Measurements from ENCODE around the gene PTCRA.
"Not testable (repeated sequence)": the region's sequence is repeated elsewhere in the genome, so short reads cannot be mapped to it uniquely, and the experiment has no call there.

PTCRA gene

GRCh38 chr6:42942444-42942843, 26.6 kb downstream of the PTCRA start:
- no peak for DNase-seq (ENCODE audit: low read depth)

GRCh38 chr6:42947950-42948349, 32.1 kb downstream of the PTCRA start:
- no peak for DNase-seq (ENCODE audit: low read depth)

- DNase-seq (ENCODE audit: low read depth) = no peak
Measured at GRCh38 chr6:42952389-42952788, 36.5 kb downstream of the PTCRA start.

- not testable (repeated sequence) for DNase-seq (ENCODE audit: low read depth)
Measured at GRCh38 chr6:42954405-42954804, 38.6 kb downstream of the PTCRA start.

- no peak for DNase-seq (ENCODE audit: low read depth)
Measured at GRCh38 chr6:42958125-42958524, 42.3 kb downstream of the PTCRA start.

GRCh38 chr6:42959917-42960242, 44.0 kb downstream of the PTCRA start:
- DNase-seq (ENCODE audit: low read depth) = no peak

GRCh38 chr6:42960243-42961019, 44.6 kb downstream of the PTCRA start, which contains the start of gene GNMT:
Gene GNMT (plus strand): TSS chr6:42960754. CDS start chr6:42960768, 14 bp downstream.
- peak; percentile 6 for DNase-seq (ENCODE audit: low read depth)

GRCh38 chr6:42961020-42961470, 45.2 kb downstream of the PTCRA start:
- DNase-seq (ENCODE audit: low read depth) = no peak

- no peak for DNase-seq (ENCODE audit: low read depth)
Measured at GRCh38 chr6:42962096-42962495, 46.2 kb downstream of the PTCRA start.

GRCh38 chr6:42962502-42963178, 46.8 kb downstream of the PTCRA start:
- DNase-seq (ENCODE audit: low read depth) = no peak

GRCh38 chr6:42963179-42963854, 47.5 kb downstream of the PTCRA start:
- no peak for DNase-seq (ENCODE audit: low read depth)

- no peak for DNase-seq (ENCODE audit: low read depth)
Measured at GRCh38 chr6:42963855-42964605, 48.2 kb downstream of the PTCRA start.

- DNase-seq (ENCODE audit: low read depth) = no peak
Measured at GRCh38 chr6:42966571-42966970, 50.7 kb downstream of the PTCRA start.

GRCh38 chr6:42967228-42967627, 51.4 kb downstream of the PTCRA start:
- no peak for DNase-seq (ENCODE audit: low read depth)

- DNase-seq (ENCODE audit: low read depth) = no peak
Measured at GRCh38 chr6:42968126-42968701, 52.4 kb downstream of the PTCRA start.

- no peak for DNase-seq (ENCODE audit: low read depth)
Measured at GRCh38 chr6:42968783-42969182, 52.9 kb downstream of the PTCRA start.

- DNase-seq (ENCODE audit: low read depth) = no peak
Measured at GRCh38 chr6:42969431-42969830, 53.6 kb downstream of the PTCRA start.

- DNase-seq (ENCODE audit: low read depth) = no peak
Measured at GRCh38 chr6:42969934-42970333, 54.1 kb downstream of the PTCRA start.

GRCh38 chr6:42970871-42971612, 55.2 kb downstream of the PTCRA start:
- DNase-seq (ENCODE audit: low read depth) = no peak

- no peak for DNase-seq (ENCODE audit: low read depth)
Measured at GRCh38 chr6:42971746-42972327, 56.0 kb downstream of the PTCRA start.

- DNase-seq (ENCODE audit: low read depth) = no peak
Measured at GRCh38 chr6:42973926-42974325, 58.1 kb downstream of the PTCRA start.

All from T-helper 22 cell (primary cell).